Upper lobe of left lung (tissue), 6 donors: ENCODE results near the gene ROCK2. TPM values are rescaled to one million over a fixed set of nuclear protein-coding genes. Genes with fewer than 3 reads are reported as not detected.

ENCODE experiments used
- ATAC-seq, 2 donors: fragments of 200-7000 bp; cut with Tn5 transposase; one replicate each; pipeline ENCODE4 v1.9.1; 2022; ENCODE audit warnings: mild to moderate bottlenecking in 2 of 2, moderate library complexity in 2 of 2; ENCODE audit not compliant: low FRiP score in 2 of 2
- DNase-seq, 2 donors: peaks; one replicate each; pipeline ENCODE4 v3.0.0-alpha.2; 2019 to 2020
- H3K27ac ChIP-seq, 4 donors: fragments of 200-600 bp; sonication (generic); one replicate each; pipeline ENCODE4 v1.5.1; 2016 to 2019
- H3K27me3 ChIP-seq, 4 donors: fragments of 200-600 bp; sonication (generic); one replicate each; pipeline ENCODE4 v1.5.1; 2017 to 2019
- H3K36me3 ChIP-seq, 4 donors: fragments of 200-600 bp; sonication (generic); one replicate each; pipeline ENCODE4 v1.5.1; 2016 to 2019
- H3K4me1 ChIP-seq, 4 donors: fragments of 200-600 bp; sonication (generic); one replicate each; pipeline ENCODE4 v1.5.1; 2018 to 2019
- H3K4me3 ChIP-seq, 4 donors: fragments of 200-600 bp; sonication (generic); one replicate each; pipeline ENCODE4 v1.5.1; 2017 to 2019; ENCODE audit warnings: mild to moderate bottlenecking in 2 of 4, moderate library complexity in 1 of 4
- H3K9me3 ChIP-seq, 4 donors: fragments of 200-600 bp; sonication (generic); one replicate each; pipeline ENCODE4 v1.5.1; 2018 to 2019
- EP300 ChIP-seq, 4 donors: sonication (generic); formaldehyde crosslinking; IDR thresholded peaks; one replicate each; pipeline ENCODE4 v1.5.1; 2017; ENCODE audit warnings: antibody characterized with exemption in 4 of 4, control low read depth in 2 of 4
- POLR2A ChIP-seq, 4 donors: fragments of 450-650 bp; IDR thresholded peaks; one replicate each; pipeline ENCODE4 v1.5.1; 2016 to 2017; ENCODE audit warnings: antibody characterized with exemption in 4 of 4, mild to moderate bottlenecking in 2 of 4
- POLR2AphosphoS5 ChIP-seq, 2 donors: sonication (generic); formaldehyde crosslinking; IDR thresholded peaks; one replicate each; pipeline ENCODE4 v1.5.1; 2017; ENCODE audit warnings: antibody characterized with exemption in 2 of 2
- WGBS, 2 donors: methylation state at CpG; one replicate each; pipeline ENCODE4 v1.1.5; 2017 to 2018; 5-methylcytosine and 5-hydroxymethylcytosine counted together
- total RNA-seq, 6 donors: library from RNA; depleted of rRNA in 4 of 6; stranded (reverse); fragments of >200 nt in 4 of 6; gene quantifications; one replicate each; pipeline versions ENCODE4 v1.1.0 to v1.2.1, GENCODE V29; 2016 to 2021
- TF ChIP-seq, protein P1 (sequence below), 6 experiments: fragments of 450-650 bp in 4 of 6; fragments of 200-600 bp in 2 of 6; sonication (generic) in 2 of 6; IDR thresholded peaks; one replicate each; pipeline ENCODE4 v1.5.1; 2016 to 2019; ENCODE audit warnings: antibody characterized with exemption in 6 of 6
- donor health status: DM: no; HTN: no; CAD: no; lungs with moderate emphysema.
- donor health status: DM: no; HTN: yes; CAD: no; lungs with severe emphysema.

Gene ROCK2
- total RNA-seq, 6 donors from 2014 or later, result 37.6 to 99.7 (median 56.2) TPM

GRCh38 chr2:11357428-11357972 lies 13.1 kb upstream of the ROCK2 start:
- TF ChIP-seq POLR2AphosphoS5 (IDR thresholded peaks at IDR 0.05) (peak; percentile 70 to 77), EP300 (IDR thresholded peaks at IDR 0.05) (no peak)
- H3K36me3 ChIP-seq, result no peaks in the 10 kb centered on the region
- H3K27ac ChIP-seq, result peak overlapping the region; percentile 53 to 83 (median 71)
- no peaks in the 10 kb centered on the region for H3K27me3 ChIP-seq
- peaks cover 9 to 22% (median 14%) of the 10 kb centered on the region in 4 donors for H3K4me1 ChIP-seq
- WGBS, 2 donors, result 67 to 71% methylated on average over 6 to 7 of the region's 7 CpGs
- no peak overlapping the region for H3K4me3 ChIP-seq
- ATAC-seq (peak; percentile 48 to 63), DNase-seq (peak in 1 of 2 donors; percentile 67)
- no peaks in the 10 kb centered on the region for H3K9me3 ChIP-seq

- Histone ChIP-seq H3K27me3 (no peaks in the 10 kb centered on the region), H3K27ac (peak overlapping the region; percentile 53 to 83 (median 71)), H3K9me3 (no peaks in the 10 kb centered on the region), H3K4me3 (no peak overlapping the region), H3K4me1 (peaks cover 9 to 22% (median 14%) of the 10 kb centered on the region in 4 donors), H3K36me3 (no peaks in the 10 kb centered on the region)
- WGBS, 2 donors, result 21 to 39% methylated on average over 4 of the region's 4 CpGs
- DNase-seq (no peak), ATAC-seq (no peak)
- TF ChIP-seq POLR2AphosphoS5 (IDR thresholded peaks at IDR 0.05) (peak in 1 of 2 donors; percentile 8), EP300 (IDR thresholded peaks at IDR 0.05) (peak in 1 of 4 donors; percentile 26), POLR2A (IDR thresholded peaks at IDR 0.05) (no peak)
- TF ChIP-seq, protein P1, sequence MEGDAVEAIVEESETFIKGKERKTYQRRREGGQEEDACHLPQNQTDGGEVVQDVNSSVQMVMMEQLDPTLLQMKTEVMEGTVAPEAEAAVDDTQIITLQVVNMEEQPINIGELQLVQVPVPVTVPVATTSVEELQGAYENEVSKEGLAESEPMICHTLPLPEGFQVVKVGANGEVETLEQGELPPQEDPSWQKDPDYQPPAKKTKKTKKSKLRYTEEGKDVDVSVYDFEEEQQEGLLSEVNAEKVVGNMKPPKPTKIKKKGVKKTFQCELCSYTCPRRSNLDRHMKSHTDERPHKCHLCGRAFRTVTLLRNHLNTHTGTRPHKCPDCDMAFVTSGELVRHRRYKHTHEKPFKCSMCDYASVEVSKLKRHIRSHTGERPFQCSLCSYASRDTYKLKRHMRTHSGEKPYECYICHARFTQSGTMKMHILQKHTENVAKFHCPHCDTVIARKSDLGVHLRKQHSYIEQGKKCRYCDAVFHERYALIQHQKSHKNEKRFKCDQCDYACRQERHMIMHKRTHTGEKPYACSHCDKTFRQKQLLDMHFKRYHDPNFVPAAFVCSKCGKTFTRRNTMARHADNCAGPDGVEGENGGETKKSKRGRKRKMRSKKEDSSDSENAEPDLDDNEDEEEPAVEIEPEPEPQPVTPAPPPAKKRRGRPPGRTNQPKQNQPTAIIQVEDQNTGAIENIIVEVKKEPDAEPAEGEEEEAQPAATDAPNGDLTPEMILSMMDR (IDR thresholded peaks at IDR 0.05), result no peak
Observed at GRCh38 chr2:11356764-11357163, 12.3 kb upstream of the ROCK2 start.

GRCh38 chr2:11355194-11356053 lies 11.0 kb upstream of the ROCK2 start:
- WGBS, 2 donors, result 92% methylated on average over 10 to 11 of the region's 11 CpGs
- Histone ChIP-seq H3K4me3 (no peak overlapping the region), H3K27me3 (no peaks in the 10 kb centered on the region), H3K27ac (peak overlapping the region in 2 of 4 donors; percentile 53 to 83), H3K4me1 (peaks cover 9 to 22% (median 14%) of the 10 kb centered on the region in 4 donors), H3K9me3 (no peaks in the 10 kb centered on the region), H3K36me3 (no peaks in the 10 kb centered on the region)
- ATAC-seq, result no peak
- DNase-seq, result no peak
- TF ChIP-seq EP300 (IDR thresholded peaks at IDR 0.05) (no peak), POLR2A (IDR thresholded peaks at IDR 0.05) (no peak), POLR2AphosphoS5 (IDR thresholded peaks at IDR 0.05) (no peak)
- TF ChIP-seq, protein P1 (IDR thresholded peaks at IDR 0.05), result no peak

- WGBS, 2 donors, result 88 to 94% methylated on average over 11 to 14 of the region's 14 CpGs
- no peak for TF ChIP-seq POLR2A (IDR thresholded peaks at IDR 0.05)
- TF ChIP-seq, protein P1 (IDR thresholded peaks at IDR 0.05), result no peak
- no peak for TF ChIP-seq EP300 (IDR thresholded peaks at IDR 0.05)
- TF ChIP-seq POLR2AphosphoS5 (IDR thresholded peaks at IDR 0.05), result no peak
- no peak for ATAC-seq
Observed at GRCh38 chr2:11354363-11355154, 10.1 kb upstream of the ROCK2 start.

More at GRCh38 chr2:11354363-11355154, 10.1 kb upstream of the ROCK2 start:
- Histone ChIP-seq H3K27me3 (no peaks in the 10 kb centered on the region), H3K4me3 (no peak overlapping the region), H3K36me3 (no peaks in the 10 kb centered on the region), H3K4me1 (peaks cover 9 to 22% (median 14%) of the 10 kb centered on the region in 4 donors), H3K9me3 (no peaks in the 10 kb centered on the region), H3K27ac (no peak overlapping the region)
- no peak for DNase-seq
